Measurements from ENCODE around the gene TC2N.

GRCh38 chr14:91830777-91831176 lies 36.6 kb downstream of the TC2N start:
- TF ChIP-seq POLR2A (IDR thresholded peaks at IDR 0.05; ENCODE audit: low read depth, low read length) (no peak), POLR2AphosphoS5 (IDR thresholded peaks at IDR 0.05; ENCODE audit: low read depth, low read length) (no peak), TAF1 (IDR thresholded peaks at IDR 0.05; ENCODE audit: low read depth, low read length) (no peak)

Measured in GM12891 (cell line).